AG08396 (cell line): ENCODE data around the gene CLDN22.

Experiments used
- DNase-seq: peaks from one replicate; pipeline ENCODE4 v3.0.0; 2012; ENCODE audit warnings: low spot score, mixed read lengths

Gene CLDN22

DNA sequence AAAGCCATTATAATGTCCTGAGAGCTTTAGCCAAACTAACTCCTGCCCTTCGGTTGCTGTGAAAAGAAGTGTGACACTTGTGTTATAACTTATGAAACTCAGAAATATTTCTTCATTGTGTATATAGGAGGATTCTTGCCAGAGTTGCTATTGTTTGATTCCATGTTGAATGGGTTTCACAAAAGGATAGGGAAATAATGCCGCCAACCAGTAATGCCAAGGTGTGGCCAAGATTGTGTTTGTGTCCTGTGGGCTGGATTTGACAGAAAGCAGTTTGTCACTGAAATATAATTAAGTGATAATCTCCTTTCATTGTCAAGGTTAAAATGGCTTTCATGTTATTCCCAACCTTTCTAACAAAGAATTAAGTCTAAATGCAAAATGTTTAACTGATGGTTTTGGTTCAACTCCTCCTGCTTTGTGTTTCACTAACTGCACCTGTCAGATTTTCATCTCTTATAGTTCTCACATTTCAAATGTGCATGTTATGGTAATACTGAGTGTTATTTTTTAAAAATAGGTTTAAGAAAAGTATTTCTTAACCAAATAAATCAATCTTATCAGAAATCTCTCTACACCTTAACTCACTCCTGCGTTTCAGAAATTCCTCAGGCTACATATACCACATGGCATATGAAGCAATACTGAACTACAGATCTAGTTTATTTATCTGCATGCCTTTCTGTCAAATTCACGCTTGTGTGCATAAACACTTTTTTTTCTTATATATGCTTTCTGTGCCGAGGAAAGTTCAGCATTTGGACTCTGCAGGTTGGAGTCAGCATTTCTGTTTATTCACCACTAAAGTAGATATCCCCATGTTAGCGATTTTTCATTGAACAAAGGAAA lies at the start of gene CLDN22:
TSS of gene CLDN22 (minus strand) at position 66 of the 849 bp plus-strand sequence. CDS start at position 8, 58 bp downstream.
- no peak for DNase-seq

DNA sequence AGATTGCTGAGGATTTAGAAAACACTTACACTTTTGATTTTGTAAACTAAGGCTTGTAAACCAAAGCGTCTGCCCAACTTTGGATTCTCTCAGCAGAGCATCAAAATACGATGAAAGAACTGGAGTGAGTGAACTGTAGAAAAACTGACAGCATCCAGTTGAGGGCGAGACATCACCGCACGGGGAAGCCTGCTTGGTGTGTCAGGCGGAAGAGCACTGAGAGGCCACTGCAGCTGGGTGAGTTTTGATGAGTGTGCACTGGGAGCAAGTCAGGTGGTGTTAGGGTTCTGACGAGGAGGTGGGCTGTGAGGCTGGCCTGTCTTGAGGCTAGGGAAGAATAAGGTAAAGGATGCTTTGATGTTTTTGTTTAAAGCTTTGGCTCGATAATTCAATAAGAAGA lies 49.0 kb upstream of the CLDN22 start:
- DNase-seq, result no peak

DNA sequence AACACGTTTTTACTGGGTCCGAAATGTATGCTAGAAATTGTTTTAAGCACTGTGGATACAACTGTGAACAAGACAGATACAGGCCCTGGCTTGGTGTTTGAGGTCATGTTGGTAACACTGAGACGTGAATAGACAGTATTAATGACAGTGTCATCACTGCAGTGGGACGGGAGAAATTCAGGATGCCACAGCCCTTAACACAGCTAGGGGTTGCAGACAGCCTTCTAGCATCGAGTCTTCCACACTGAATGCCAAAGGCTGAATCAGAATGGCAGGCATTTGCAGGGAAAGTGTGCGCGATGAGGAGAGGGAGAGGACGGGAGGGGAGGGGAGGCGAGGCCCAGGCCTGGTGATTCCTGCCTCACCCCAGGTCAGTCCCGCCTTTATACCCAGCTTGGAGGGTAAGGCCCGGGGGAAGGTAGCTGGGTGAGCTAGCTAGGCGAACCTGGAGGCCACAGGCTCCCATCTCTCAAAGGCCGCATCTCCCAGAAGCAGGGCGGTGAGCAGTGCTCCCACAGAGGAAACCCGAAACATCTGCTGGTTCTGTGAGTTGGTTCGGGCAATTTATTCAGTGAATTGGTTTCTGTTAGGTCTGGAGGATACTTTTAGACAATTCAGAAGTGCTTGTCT lies 46.2 kb upstream of the CLDN22 start:
- DNase-seq, result no peak

DNA sequence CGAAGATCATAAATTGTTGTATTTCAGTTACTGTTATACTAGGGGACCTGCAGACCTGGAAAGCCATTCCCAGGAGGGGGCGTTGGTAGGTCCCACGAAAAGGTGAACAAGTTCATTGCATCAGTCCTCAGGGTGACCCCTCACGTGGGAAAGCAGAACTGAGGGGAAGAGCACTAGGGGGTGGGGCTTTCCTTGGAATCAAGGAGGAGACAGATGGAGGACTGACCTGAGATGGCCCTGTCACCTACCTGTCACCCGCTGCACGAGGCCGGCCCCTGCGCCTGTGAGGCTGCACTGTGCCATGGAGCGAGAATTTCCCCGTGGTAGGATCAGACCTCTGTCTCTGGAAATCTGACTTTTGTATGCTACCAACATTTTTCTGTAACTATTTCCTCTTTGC lies 43.9 kb upstream of the CLDN22 start:
- DNase-seq, result no peak

DNA sequence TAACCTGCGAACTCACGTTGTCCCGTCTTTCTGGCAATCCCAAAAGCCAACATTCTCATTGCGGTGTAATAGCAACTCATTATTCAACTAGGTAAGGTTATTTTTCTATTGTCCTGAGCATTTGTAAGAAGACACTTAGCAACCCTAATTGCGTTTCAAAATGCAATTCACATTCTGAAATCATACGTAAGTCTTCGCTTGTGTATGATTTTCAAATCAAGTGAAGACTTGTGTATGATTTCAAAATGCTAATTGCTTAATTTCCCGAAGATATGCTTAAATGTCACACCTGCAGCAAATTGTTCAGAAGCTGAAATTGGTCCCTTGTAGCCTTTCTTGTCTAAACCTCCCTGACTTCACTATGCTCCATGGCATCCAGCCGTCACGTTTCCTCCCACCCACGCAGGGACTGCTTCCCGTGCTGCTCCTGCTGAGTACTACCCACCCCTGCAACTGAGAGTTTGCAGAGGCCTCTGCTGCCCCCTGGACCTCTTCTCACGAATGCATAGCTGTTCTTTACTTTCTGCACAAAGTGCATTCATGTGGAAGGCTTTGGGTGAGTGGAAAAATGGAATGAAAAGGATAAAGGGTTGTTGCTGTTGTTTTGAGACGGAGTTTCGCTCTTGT lies 43.0 kb upstream of the CLDN22 start:
- no peak for DNase-seq

DNA sequence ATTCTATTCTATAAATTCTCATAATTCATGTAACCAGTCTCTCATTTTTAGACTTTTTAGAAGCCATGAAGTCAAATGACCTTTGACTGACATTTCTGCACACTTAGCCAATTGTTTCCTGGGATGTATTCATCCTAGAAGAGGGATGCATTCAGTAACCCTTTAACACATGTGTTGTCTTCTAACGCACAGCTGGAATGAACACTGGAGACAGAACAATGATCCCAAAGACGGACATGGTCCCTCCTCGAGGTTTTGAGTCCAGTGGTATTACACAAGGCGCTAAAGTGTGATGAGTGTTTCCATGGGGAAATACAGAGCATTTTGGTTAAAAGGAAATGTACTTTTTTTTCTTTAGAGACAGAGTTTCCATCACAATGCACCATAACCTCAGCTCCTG lies 42.0 kb upstream of the CLDN22 start:
- no peak for DNase-seq

DNA sequence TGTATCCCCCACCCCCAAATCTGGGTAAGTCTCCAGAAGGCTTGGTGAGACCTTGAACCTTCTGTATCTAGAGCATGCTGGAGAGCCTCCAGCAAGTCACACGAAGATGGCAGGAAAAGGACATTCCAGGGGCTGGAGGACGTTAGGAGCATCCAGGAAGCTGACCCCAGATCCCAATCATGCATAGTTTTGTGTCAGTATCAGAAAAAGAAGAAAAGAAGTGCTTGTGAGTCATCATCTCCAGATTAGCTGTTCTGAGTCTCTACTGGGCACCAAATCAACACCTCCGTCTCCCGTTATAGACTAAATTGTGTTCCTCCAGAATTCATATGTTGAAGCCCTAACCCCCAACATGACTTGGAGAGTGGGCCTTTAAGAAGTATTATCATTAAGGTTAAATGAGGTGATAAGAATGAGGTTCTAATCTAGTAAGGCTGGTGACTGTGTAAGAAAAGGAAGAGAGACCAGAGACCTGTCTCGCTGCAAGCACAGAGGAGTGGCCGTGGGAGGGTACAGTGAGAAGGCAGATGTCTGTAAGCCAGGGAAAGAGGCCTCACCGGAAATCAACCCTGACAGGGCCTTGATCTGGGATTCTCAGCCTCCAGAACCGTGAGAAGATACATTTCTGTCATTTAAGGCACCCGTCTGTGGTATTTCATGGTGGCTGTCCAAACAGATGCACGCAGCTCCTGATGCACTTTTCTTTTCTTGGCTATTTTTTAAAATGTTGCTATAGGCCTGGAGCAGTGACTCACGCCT lies 40.3 kb upstream of the CLDN22 start:
- no peak for DNase-seq

DNA sequence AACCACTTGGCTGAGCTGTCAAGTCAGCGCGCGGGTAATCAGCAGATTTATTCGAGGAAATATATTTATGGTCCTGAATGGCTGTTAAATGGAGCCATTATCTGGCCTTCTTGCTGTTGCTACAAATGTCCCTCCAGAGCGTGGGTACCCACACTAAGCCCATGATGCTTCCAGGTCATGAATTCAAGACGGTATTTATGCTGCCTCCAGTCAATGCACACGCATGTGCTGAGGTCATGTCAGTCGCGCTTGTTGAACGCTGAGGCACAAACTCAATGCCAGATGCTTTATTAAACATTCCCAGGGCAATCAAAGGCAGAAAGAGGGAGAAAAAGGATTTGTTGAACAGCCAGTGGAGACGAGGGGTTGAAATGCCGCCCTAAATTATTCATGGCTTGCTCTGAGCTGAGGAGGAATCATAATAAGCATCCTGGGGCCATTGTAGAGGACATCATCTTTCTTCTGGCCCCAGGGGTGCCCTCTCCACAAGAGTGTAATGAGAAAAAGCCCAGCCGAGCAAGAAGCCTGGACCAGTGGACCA lies 38.2 kb upstream of the CLDN22 start:
- no peak for DNase-seq

DNA sequence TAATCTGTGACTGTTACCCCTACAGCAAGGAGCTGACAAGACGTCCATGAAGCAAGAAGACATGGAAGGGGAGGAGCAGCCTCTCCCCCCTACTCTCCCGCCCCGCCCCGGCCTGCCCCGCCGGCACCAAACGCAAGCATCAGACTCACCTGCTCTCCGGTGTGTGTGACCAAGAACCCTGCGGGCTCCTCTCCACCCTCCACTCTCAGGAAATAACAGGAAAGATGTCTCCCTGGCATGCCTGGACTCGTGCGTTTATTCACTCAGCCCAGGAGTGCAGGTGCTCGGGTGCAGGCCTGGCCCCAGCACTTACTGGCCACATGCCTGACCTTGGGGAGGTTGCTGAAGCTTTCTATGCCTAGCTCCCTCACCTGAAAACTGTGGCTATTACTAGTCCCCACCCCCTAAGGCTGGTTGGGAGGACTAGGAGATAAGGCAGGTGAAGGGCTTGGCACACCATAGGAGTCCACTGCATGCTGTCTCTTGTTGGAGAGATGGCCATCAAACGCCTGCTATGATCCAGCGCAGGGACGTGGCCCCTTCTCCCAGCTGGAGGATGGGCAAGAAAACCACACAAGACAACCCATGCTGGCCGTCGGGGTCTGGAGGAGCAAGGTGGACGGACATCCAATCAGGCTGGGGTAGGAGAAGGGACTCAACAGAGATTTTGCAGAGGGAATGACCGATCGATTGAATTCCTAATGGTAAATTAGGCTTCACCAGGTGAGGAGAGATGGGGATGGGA lies 37.0 kb upstream of the CLDN22 start:
- DNase-seq, result no peak

DNA sequence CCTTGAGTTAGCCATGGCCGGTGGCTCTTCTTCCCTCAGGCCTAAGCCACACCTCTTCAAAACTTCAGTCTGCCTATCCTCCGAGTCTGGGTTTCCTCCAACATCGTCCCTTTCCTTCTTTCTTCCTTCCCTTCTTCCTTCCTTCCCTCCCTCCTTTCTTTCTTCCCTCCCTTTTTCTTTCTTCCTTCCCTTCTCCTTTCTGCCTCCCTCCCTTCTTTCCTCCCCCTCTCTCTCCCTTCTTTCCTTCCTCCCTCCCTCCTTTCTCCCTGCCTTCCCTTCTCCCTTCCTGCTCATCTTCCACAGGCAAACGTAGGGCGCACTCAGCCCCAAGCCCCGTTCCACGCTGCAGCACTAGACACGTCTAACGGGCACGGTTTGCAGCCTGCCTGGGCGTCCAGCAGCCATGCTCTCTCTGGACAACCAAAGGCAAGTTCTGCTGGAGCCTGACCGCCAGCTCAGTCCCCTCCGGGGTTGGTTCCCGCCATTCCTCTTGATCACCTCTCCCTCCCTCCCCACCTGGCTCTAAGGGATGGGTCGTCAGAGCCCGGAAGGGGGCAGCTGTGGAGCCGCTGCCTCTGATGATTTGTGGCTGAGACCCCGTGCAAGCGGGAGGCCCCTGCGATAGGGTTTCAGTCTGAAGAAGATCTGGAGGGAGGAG lies 36.2 kb upstream of the CLDN22 start:
- DNase-seq, result no peak

DNA sequence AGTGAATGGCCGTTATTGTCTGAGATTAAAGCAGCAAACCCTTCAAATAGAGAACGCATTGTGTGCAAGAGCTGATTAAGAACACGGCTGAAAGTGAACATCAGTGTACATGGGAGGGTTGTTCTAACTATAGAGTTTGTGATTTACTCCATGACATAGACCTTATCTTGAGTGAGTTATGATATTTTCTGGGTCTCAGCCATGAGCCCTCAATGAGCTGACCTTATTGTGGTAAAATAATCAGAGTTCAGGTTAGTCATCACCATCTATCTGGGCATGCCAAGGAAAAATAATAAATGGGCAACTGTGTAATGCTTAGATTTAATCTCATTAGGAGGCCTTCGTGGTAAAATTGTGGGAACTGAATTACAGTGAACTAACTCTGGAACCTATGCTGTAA lies 35.3 kb upstream of the CLDN22 start:
- no peak for DNase-seq

DNA sequence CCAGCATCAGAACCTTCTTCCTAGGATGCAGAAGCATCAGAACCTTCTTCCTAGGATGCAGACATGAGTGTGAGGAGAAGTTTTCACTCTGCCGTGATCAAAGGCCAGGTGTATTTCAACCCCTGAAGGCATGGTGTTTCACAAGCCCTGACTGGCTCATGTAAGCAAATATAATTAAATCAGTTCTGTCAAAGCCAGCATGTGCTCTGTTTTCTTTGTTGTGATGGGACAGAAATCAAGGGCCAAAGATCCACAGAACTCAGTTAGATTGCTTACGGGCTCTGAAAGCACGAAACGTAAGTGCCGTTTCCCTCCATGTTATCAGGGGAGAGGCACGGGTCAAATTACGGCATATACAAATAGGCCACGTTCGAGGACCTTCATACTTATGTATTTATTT lies 34.1 kb upstream of the CLDN22 start:
- no peak for DNase-seq

DNA sequence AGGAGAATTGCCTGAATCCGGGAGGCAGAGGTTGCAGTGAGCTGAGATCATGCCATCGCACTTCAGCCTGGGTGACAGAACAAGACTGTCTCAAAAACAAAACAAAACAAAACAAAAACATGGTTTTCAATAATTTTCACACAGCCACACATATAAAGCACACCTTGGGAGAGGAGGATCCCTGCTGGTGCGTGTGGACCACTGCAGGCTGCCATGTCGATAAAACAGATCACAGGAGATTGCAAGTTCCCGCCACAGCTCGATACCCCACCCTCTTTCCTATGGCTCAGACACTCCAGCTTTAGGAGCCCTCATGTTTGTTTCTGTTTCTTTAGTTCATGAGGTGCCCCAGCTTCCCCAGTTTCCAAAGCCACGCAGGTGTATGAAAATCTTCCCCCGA lies 33.5 kb upstream of the CLDN22 start:
- no peak for DNase-seq

DNA sequence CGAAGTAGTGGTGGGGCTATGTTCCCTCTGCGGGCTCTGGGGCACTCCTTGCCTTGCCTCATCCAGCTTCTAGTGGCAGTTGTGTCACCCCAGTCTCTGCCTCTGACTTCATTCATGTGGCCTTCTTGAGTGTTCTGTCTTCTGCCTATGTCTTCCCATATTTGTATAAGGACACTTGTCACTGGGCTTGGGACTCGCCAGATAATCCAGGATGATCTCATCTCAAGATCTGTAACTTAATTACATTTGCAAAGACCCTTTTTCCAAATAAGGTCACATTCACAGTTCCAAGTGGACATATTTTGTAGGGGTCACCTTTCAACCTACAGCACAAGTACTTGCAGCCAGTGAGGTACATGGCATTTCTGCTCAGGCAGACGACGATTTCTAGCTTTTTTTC lies 32.5 kb upstream of the CLDN22 start:
- DNase-seq, result no peak

DNA sequence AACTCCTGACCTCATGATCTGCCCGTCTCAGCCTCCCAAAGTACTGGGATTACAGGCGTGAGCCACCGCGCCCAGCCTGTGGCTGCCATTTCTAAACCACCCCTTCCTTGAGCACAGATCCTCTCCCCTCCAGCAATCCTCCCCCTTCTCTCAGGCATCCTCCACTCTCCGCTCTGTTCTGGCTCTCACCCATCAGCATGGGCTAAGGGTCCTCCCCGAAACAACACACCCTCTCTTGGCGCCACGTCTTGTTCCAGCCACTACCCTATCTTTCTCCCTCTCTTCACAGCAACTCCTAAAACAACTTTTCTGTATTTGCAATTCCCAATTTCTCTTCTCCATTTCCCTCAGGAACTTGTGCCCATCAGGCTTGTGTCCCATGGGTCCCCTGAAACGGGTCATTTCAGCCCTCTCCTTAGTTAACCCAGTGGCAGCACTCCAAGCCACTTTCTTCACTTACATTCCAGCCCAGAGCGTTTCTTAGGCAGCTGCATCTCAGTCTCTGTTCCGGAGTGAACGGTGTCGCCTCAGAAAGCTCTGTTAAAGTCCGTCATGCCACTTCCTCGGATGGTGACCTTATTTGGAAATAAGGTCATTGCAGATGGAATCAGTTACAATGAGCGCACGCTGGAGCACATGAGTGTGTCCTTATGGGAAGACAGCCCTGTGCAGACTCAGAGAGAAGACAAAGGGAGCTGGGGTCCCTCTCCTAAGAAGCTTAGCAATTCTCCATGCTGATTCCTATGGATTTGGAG lies 30.4 kb upstream of the CLDN22 start:
- DNase-seq, result no peak

DNA sequence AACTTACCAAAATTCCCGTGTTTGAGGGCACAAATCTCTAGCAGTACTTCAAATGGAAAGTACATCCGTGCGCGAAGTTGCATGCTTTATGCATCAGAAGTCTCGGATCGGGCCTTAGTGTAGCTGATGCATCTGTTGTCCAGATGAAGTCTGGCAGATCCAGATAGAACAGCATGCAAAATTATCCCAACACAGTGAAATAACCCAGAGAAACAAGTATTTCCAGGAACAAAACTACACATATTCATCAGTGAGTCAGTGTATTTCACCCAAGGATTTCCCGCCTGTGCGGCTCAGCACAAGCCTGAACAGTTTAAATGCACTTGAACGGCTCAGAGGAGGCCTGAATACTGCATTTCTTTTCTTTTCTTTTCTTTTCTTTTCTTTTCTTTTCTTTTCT lies 29.6 kb upstream of the CLDN22 start:
- no peak for DNase-seq

DNA sequence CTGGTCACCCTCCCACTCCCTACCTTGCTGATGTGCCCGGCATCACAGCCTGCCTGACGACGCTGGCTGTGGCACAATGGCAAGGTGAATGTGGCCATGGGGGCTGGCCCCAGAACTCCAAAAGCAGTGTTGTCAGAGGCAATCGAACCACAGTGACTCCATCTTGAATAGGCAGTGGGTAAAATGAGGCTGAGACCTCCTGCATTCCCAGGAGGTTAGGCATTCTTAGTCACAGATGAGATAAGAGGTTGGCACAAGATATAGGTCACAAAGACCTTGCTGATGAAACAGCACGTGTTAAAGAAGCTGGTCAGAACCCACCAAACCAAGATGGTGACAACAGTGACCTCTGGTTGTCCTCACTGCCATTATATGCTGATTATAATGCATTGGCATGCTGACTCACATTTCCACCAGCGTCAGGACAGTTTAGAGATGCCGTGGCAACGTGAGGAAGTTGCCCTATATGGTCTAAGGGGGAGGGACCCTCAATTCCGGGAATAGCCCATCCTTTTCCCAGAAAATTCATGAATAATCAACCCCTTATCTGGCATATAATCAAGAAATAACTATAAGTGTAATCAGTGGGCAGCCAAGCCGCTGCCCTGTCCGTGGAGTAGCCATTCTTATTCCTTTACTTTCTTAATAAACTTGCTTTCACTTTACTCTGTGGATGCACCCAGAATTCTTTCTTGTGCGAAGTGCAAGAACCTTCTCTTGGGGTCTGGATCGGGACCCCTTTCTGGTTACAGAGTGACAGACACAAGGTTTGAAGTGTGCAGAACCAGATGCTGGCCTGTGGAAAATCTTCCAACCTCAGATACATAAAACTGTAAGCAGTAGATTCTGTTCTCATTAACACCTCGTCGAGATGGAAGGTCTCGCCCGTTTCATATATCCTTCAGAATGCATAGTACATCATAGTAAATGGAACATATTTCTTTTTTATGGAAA lies 28.9 kb upstream of the CLDN22 start:
- peak; percentile 85 for DNase-seq

DNA sequence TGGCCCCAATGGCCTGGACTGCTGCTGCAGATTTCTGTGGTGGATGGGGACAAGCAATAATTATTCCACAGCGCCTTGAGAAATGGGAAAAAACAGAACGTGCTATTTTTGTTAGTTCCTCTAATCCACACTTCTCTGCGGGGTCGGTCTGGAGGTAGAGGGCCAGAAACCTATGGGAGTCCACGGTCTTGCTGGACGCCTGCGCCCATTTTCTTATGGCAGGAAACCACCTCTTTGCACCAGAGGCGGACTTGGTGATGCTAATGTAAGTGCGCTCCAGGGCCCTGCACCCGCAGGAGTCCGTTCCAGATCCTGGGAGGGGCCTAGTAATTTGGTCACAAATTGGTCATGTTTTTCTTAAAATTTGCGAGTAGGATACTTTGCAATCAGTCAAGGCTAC lies 28.1 kb upstream of the CLDN22 start:
- DNase-seq, result no peak

DNA sequence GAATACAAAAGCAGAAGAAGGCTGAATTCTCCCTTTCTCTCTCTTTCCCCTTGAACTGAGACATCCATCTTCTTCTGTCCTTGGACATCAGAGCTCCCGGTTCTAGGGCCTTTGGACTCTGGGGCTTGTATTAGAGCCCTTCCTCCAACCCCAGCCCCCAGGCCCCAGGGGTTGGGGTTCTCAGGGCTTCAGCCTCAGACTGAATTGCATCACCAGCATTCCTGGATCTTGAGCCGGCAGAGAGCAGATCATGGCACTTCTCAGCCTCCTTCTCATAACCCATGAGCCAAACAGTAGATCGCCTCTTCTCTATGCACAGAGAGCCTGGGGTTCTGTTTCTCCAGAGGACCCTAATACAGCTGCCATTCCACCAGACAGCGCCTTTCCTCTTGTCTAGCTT lies 27.5 kb upstream of the CLDN22 start:
- no peak for DNase-seq
